T-helper 1 cell treated with Interleukin-12 subunit alpha and Interleukin-12 subunit beta and Interleukin-4 antibody, amounts not matched to agents 30 μg/mL and 1 μg/mL, for 36 hours (primary cell): Measurements from ENCODE around the gene SARS2.

Experiments used
- H3K27ac Mint-ChIP-seq: one replicate; pipeline ENCODE4 v1.8.0; 2021; ENCODE audit warnings: mild to moderate bottlenecking, mixed read lengths
- H3K27me3 Mint-ChIP-seq: one replicate; pipeline ENCODE4 v1.8.0; 2021; ENCODE audit warnings: low read depth, mixed read lengths
- H3K36me3 Mint-ChIP-seq: one replicate; pipeline ENCODE4 v1.8.0; 2021; ENCODE audit warnings: low read depth, mixed read lengths
- H3K4me1 Mint-ChIP-seq: one replicate; pipeline ENCODE4 v1.8.0; 2021; ENCODE audit warnings: low read depth, mixed read lengths
- H3K4me3 Mint-ChIP-seq: one replicate; pipeline ENCODE4 v1.8.0; 2021; ENCODE audit warnings: mild to moderate bottlenecking, moderate library complexity, mixed read lengths
- H3K9me3 Mint-ChIP-seq: one replicate; pipeline ENCODE4 v1.8.0; 2021; ENCODE audit warnings: mixed read lengths

The SARS2 gene

GRCh38 chr19:38933544-38933943 is 3.0 kb upstream of the SARS2 start:
- peaks cover 5% of the 10 kb centered on the region for H3K27me3 Mint-ChIP-seq

DNA sequence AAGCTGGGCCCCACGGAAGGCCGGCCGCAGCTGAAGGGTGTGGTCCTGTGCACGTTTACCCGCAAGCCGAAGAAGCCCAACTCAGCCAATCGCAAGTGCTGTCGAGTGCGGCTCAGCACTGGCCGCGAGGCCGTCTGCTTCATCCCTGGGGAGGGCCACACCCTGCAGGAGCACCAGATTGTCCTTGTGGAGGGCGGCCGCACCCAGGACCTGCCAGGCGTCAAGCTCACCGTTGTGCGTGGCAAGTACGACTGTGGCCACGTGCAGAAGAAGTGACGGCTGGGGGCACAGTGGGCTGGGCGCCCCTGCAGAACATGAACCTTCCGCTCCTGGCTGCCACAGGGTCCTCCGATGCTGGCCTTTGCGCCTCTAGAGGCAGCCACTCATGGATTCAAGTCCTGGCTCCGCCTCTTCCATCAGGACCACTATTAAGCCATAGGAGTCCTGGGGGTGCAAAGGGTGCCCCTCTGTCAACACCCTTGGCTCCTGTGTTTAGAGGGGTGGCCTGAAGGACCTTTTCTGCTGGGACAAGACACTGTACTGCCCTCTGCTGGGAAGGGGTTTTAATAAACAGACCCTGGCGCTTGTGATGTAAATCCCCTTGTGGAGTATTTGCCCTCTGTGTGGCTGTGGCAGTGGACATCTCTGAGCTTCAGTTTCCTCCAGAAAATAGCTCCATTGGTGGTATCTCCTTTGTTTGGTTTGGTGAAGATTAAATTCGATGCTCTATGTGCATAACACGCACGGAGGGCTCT is 2.0 kb upstream of the SARS2 start:
- peaks cover 39% of the 10 kb centered on the region for H3K36me3 Mint-ChIP-seq
- H3K27ac Mint-ChIP-seq = no peak overlapping the region
- H3K27me3 Mint-ChIP-seq = no peaks in the 10 kb centered on the region
- peaks cover 28% of the 10 kb centered on the region for H3K4me1 Mint-ChIP-seq
- peaks cover 13% of the 10 kb centered on the region for H3K9me3 Mint-ChIP-seq
- H3K4me3 Mint-ChIP-seq = peak overlapping the region; percentile 28

More at GRCh38 chr19:38933544-38933943, 3.0 kb upstream of the SARS2 start:
- Mint-ChIP-seq H3K9me3 (peaks cover 13% of the 10 kb centered on the region), H3K4me1 (peaks cover 23% of the 10 kb centered on the region), H3K36me3 (peaks cover 38% of the 10 kb centered on the region), H3K27ac (no peak overlapping the region), H3K4me3 (no peak overlapping the region)

- Mint-ChIP-seq H3K9me3 (peaks cover 13% of the 10 kb centered on the region), H3K4me1 (peaks cover 31% of the 10 kb centered on the region), H3K4me3 (peak overlapping the region; percentile 94), H3K27me3 (no peaks in the 10 kb centered on the region), H3K36me3 (peaks cover 39% of the 10 kb centered on the region), H3K27ac (peak overlapping the region; percentile 95)
These were observed 894 bp upstream of the SARS2 start for GRCh38 chr19:38931521-38931793.

- Mint-ChIP-seq H3K4me1 (peaks cover 31% of the 10 kb centered on the region), H3K9me3 (peaks cover 13% of the 10 kb centered on the region), H3K36me3 (peaks cover 39% of the 10 kb centered on the region), H3K27me3 (no peaks in the 10 kb centered on the region), H3K27ac (peak within 1 kb of the TSS; percentile 95), H3K4me3 (peak within 1 kb of the TSS; percentile 94)
These were observed 385 bp upstream of the SARS2 start, which contains the start of gene MRPS12 for GRCh38 chr19:38930776-38931520. MRPS12 (plus strand) TSS chr19:38930944; CDS start chr19:38931295, 351 bp downstream.

- Mint-ChIP-seq H3K36me3 (peaks cover 18% of the 10 kb centered on the region), H3K27ac (peak overlapping the region; percentile 95), H3K4me1 (peaks cover 27% of the 10 kb centered on the region), H3K4me3 (peak overlapping the region; percentile 16), H3K9me3 (no peaks in the 10 kb centered on the region), H3K27me3 (no peaks in the 10 kb centered on the region)
These were observed 2.1 kb downstream of the SARS2 start for GRCh38 chr19:38928391-38929001.

- Mint-ChIP-seq H3K4me3 (no peak overlapping the region), H3K4me1 (peaks cover 9% of the 10 kb centered on the region), H3K36me3 (peaks cover 2% of the 10 kb centered on the region), H3K27me3 (no peaks in the 10 kb centered on the region), H3K9me3 (no peaks in the 10 kb centered on the region), H3K27ac (no peak overlapping the region)
These were observed 6.2 kb downstream of the SARS2 start for GRCh38 chr19:38924388-38924787.

DNA sequence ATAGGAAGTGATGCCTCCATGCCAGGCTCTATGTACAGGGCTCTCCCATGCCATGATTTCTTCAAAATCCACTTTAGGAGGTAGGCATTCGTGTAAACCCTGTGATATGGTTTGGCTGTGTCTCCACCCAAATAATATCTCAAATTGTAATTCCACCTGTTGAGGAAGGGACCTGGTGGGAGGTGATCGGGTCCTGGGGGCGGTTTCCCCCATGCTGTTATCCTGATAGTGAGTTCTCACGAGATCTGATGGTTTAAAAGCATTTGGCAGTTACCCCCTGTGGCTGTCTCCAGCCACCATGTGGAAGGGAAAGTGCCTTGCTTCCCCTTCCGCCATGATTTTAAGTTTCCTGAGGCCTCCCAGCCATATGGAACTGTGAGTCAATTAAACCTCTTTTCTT is 8.1 kb downstream of the SARS2 start:
- H3K27me3 Mint-ChIP-seq = no peaks in the 10 kb centered on the region
- H3K4me3 Mint-ChIP-seq = no peak overlapping the region
- no peaks in the 10 kb centered on the region for H3K9me3 Mint-ChIP-seq

DNA sequence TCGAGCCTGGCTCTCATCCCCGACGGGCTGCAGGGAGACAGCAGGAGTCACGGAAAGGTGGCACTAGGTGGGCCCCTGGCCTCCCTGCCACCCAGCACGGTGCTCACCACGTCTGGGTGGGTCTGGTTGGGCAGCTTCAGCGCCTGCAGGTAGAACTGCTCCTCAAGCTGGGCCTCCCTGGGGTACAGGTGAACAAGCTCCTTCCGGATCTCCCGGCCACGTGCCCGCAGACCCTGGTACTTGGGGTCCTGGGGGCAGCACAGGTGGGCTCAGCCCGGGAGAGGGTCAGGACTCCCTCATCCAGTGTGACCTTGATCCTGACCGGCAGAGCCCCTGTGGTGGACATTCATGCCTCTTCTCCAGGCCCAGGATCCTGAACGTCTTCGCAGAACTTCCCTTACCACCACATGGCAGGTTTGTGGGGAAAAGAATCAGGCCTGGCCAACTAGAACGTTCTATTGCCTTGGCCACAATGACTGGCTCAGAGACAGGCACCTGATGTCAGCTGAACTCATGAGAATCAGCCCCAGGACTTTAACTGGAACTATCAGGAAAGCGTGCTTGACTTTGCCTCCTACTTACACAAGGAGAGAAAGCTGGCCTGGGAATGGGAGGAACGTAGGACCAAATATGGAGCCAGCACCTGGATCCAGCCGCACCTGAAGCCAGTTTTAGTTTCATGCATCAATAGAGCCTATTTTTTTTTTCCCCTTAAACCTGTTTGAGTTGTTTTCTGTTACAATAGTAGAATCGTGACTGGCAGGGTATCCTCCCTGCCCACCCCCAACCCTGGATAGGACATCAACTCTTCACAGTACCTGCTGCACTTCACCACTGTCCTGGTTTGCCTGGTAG is 8.9 kb downstream of the SARS2 start:
- Mint-ChIP-seq H3K27ac (no peak overlapping the region), H3K4me1 (peaks cover under 1% of the 10 kb centered on the region), H3K36me3 (no peaks in the 10 kb centered on the region), H3K4me3 (no peak overlapping the region), H3K9me3 (no peaks in the 10 kb centered on the region), H3K27me3 (no peaks in the 10 kb centered on the region)

More for the DNA sequence above, 8.1 kb downstream of the SARS2 start:
- Mint-ChIP-seq H3K36me3 (no peaks in the 10 kb centered on the region), H3K27ac (no peak overlapping the region), H3K4me1 (peaks cover 1% of the 10 kb centered on the region)

GRCh38 chr19:38920602-38921419 is 9.8 kb downstream of the SARS2 start:
- Mint-ChIP-seq H3K4me1 (no peaks in the 10 kb centered on the region), H3K27me3 (no peaks in the 10 kb centered on the region), H3K27ac (no peak overlapping the region), H3K4me3 (no peak overlapping the region), H3K9me3 (no peaks in the 10 kb centered on the region), H3K36me3 (no peaks in the 10 kb centered on the region)

GRCh38 chr19:38919837-38920601 is 10.5 kb downstream of the SARS2 start:
- no peaks in the 10 kb centered on the region for H3K9me3 Mint-ChIP-seq
- H3K4me3 Mint-ChIP-seq = no peak overlapping the region
- H3K27ac Mint-ChIP-seq = no peak overlapping the region
- H3K27me3 Mint-ChIP-seq = no peaks in the 10 kb centered on the region
- H3K4me1 Mint-ChIP-seq = no peaks in the 10 kb centered on the region
- H3K36me3 Mint-ChIP-seq = no peaks in the 10 kb centered on the region

DNA sequence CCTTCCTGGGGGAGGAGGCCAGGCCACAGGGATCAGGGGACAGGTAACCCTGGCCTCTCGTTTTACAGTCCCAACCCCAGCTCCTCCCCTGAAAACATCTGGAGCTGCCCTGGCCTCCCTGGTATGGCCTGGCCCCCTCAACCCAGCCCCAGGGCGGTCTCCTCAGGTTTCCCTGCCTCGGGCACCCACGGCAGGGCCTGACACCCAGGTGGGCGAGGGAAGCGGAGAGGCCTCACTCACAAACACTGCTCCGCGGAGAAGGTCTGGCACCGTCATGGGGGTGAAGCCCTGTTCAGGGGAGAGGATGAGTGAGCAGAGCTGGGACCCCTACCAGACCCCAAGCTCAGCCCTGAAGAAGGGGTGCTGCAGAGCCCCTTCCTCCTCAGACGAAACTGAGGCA is 12.0 kb downstream of the SARS2 start:
- no peak overlapping the region for H3K27ac Mint-ChIP-seq
- H3K27me3 Mint-ChIP-seq = no peaks in the 10 kb centered on the region
- H3K4me3 Mint-ChIP-seq = no peak overlapping the region
- H3K36me3 Mint-ChIP-seq = peaks cover 4% of the 10 kb centered on the region
- H3K9me3 Mint-ChIP-seq = no peaks in the 10 kb centered on the region
- no peaks in the 10 kb centered on the region for H3K4me1 Mint-ChIP-seq

- Mint-ChIP-seq H3K36me3 (peaks cover 4% of the 10 kb centered on the region), H3K9me3 (no peaks in the 10 kb centered on the region), H3K27me3 (no peaks in the 10 kb centered on the region), H3K4me3 (no peak overlapping the region), H3K4me1 (peaks cover 2% of the 10 kb centered on the region), H3K27ac (no peak overlapping the region)
These were observed 12.6 kb downstream of the SARS2 start for GRCh38 chr19:38917921-38918491.

- Mint-ChIP-seq H3K4me3 (no peak overlapping the region), H3K4me1 (peaks cover 7% of the 10 kb centered on the region)
These were observed 13.0 kb downstream of the SARS2 start for GRCh38 chr19:38917516-38917915.

More at GRCh38 chr19:38917516-38917915, 13.0 kb downstream of the SARS2 start:
- no peaks in the 10 kb centered on the region for H3K9me3 Mint-ChIP-seq
- H3K36me3 Mint-ChIP-seq = peaks cover 4% of the 10 kb centered on the region
- no peaks in the 10 kb centered on the region for H3K27me3 Mint-ChIP-seq
- H3K27ac Mint-ChIP-seq = no peak overlapping the region
